ENCODE results near the gene CDH11. TPM values are rescaled to one million over a fixed set of nuclear protein-coding genes. Genes with fewer than 3 reads are reported as not detected.

Gene CDH11
- total RNA-seq: 113 and 116 TPM in 2 replicates

GRCh38 chr16:65121870-65122723 is at the start of gene CDH11:
Gene CDH11, minus strand, starts transcription at chr16:65122063. Its CDS starts 117,194 bp downstream, at chr16:65004869.

Measured in mesangial cell (primary cell).